Fibroblast of lung (primary cell): ENCODE data around the gene TNS3. TPM values are rescaled to one million over a fixed set of nuclear protein-coding genes. Genes with fewer than 3 reads are reported as not detected.

Source experiments
- DNase-seq, 2 donors: peaks; one replicate each; pipeline versions ENCODE4 v3.0.0 to v3.0.0-alpha.2; 2010; ENCODE audit warnings: low read depth in 2 of 2
- H2AFZ ChIP-seq: 2 replicates; pipeline ENCODE4 v1.5.1; 2012; ENCODE audit warnings: low read length, control low read depth, inconsistent platforms
- H3K27ac ChIP-seq: 2 replicates; pipeline ENCODE4 v1.5.1; 2011; ENCODE audit warnings: low read length, control low read depth; ENCODE audit not compliant: insufficient read depth
- H3K27me3 ChIP-seq: 2 replicates; pipeline ENCODE4 v1.5.1; 2011; ENCODE audit warnings: mild to moderate bottlenecking, low read length; ENCODE audit not compliant: control insufficient read depth, insufficient read depth
- H3K36me3 ChIP-seq: 2 replicates; pipeline ENCODE4 v1.5.1; 2011; ENCODE audit warnings: low read length; ENCODE audit not compliant: control insufficient read depth, insufficient read depth
- H3K4me1 ChIP-seq: 2 replicates; pipeline ENCODE4 v1.5.1; 2011; ENCODE audit warnings: low read length; ENCODE audit not compliant: control insufficient read depth, insufficient read depth; ENCODE audit errors: extremely low read depth
- H3K4me2 ChIP-seq: 2 replicates; pipeline ENCODE4 v1.5.1; 2011; ENCODE audit warnings: low read length, control low read depth; ENCODE audit not compliant: insufficient read depth; ENCODE audit errors: extremely low read depth
- H3K4me3 ChIP-seq, 4 experiments: fragments of 200-600 bp in 1 of 4; sonication (generic) in 1 of 4; replicated peaks in 1 of 4; 2 replicates each; pipeline ENCODE4 v1.5.1; 2011 to 2016; ENCODE audit warnings: low read length in 4 of 4, low read depth in 3 of 4, mild to moderate bottlenecking in 3 of 4, control low read depth in 2 of 4, inconsistent platforms in 1 of 4, mixed read lengths in 1 of 4; ENCODE audit not compliant: insufficient read depth in 1 of 4; ENCODE audit errors: control extremely low read depth in 1 of 4
- H3K79me2 ChIP-seq: 2 replicates; pipeline ENCODE4 v1.5.1; 2012; ENCODE audit warnings: mild to moderate bottlenecking, low read length, inconsistent platforms; ENCODE audit not compliant: control insufficient read depth, insufficient read depth
- H3K9ac ChIP-seq: 2 replicates; pipeline ENCODE4 v1.5.1; 2011; ENCODE audit warnings: mild to moderate bottlenecking, low read length, control low read depth; ENCODE audit not compliant: insufficient read depth
- H3K9me3 ChIP-seq: 2 replicates; pipeline ENCODE4 v1.5.1; 2012; ENCODE audit warnings: low read depth, low read length; ENCODE audit not compliant: control insufficient read depth, insufficient read depth
- H4K20me1 ChIP-seq: 2 replicates; pipeline ENCODE4 v1.5.1; 2011; ENCODE audit warnings: low read length; ENCODE audit not compliant: control insufficient read depth, insufficient read depth; ENCODE audit errors: extremely low read depth
- CTCF ChIP-seq, 2 donors: IDR thresholded peaks in 1 of 2; conservative IDR thresholded peaks in 1 of 2; 1 replicate in 1 of 2; 2 replicates in 1 of 2; pipeline ENCODE4 v1.5.1; 2011 to 2012; ENCODE audit warnings: low read length in 2 of 2, control low read depth in 1 of 2, inconsistent platforms in 1 of 2, low read depth in 1 of 2, mild to moderate bottlenecking in 1 of 2
- EZH2 ChIP-seq: IDR thresholded peaks from 2 replicates; pipeline ENCODE4 v1.5.1; 2012; ENCODE audit warnings: low read length, control low read depth, mild to moderate bottlenecking; ENCODE audit errors: missing control alignments
- polyA plus RNA-seq, 2 donors: library from polyadenylated mRNA; depleted of rRNA in 1 of 2; stranded (reverse) in 1 of 2; unstranded in 1 of 2; fragments of >200 nt; gene quantifications; 2 replicates each; pipeline ENCODE4 v1.2.1, GENCODE V29; 2011 to 2012; ENCODE audit warnings: missing spikeins in 1 of 2
- total RNA-seq: library from RNA; depleted of rRNA; stranded (reverse); fragments of >200 nt; gene quantifications from 2 replicates; pipeline ENCODE4 v1.2.1, GENCODE V29; 2014

The TNS3 gene
- total and polyA plus RNA-seq, 2 donors (not counting 1 experiment from before 2014, with no cell fraction given) = 74.4 to 88.8 TPM

DNA sequence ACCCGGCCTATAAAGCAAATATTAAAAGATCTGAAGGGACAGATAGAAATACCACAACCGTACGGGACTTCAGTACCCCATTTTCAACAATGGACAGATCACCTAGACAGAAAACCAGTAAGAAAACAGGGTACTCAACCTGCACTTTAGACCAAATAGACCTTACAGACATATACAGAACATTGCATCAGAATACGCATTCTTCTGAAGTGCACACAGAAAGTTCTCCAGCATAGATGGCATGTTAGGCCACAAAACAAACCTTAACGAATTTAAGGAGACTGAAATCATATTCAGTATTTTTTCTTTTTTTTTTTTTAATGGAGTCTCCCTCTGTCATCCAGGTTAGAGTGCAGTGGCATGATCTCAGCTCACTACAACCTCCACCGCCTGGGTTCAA lies 151.5 kb downstream of the TNS3 start:
- no peak overlapping the region for H3K4me2 ChIP-seq
- no peak overlapping the region for H3K4me3 ChIP-seq
- H3K9ac ChIP-seq = no peak overlapping the region
- no peak for DNase-seq
- TF ChIP-seq EZH2 (no peak), CTCF (conservative IDR thresholded peaks at IDR 0.05 in 1 of 2, IDR thresholded peaks at IDR 0.05 in 1 of 2; ENCODE audit: low read depth in 1 of 2, low read length in 2 of 2) (no peak)
- no peaks in the 10 kb centered on the region for H3K4me1 ChIP-seq
- no peaks in the 10 kb centered on the region for H3K79me2 ChIP-seq
- H3K9me3 ChIP-seq = no peaks in the 10 kb centered on the region
- no peak overlapping the region for H2AFZ ChIP-seq
- H4K20me1 ChIP-seq = no peaks in the 10 kb centered on the region
- H3K27ac ChIP-seq = no peak overlapping the region
- no peaks in the 10 kb centered on the region for H3K27me3 ChIP-seq
- peaks cover under 1% of the 10 kb centered on the region for H3K36me3 ChIP-seq

GRCh38 chr7:47428768-47429472 lies 153.0 kb downstream of the TNS3 start:
- H3K36me3 ChIP-seq = peaks cover 3% of the 10 kb centered on the region
- TF ChIP-seq CTCF (conservative IDR thresholded peaks at IDR 0.05 in 1 of 2, IDR thresholded peaks at IDR 0.05 in 1 of 2; ENCODE audit: low read depth in 1 of 2, low read length in 2 of 2) = no peak
- no peak for TF ChIP-seq EZH2
- no peak overlapping the region for H3K9ac ChIP-seq
- H3K9me3 ChIP-seq = no peaks in the 10 kb centered on the region
- no peak for DNase-seq
- H3K27me3 ChIP-seq = no peaks in the 10 kb centered on the region
- H2AFZ ChIP-seq = no peak overlapping the region
- H4K20me1 ChIP-seq = no peaks in the 10 kb centered on the region
- no peaks in the 10 kb centered on the region for H3K4me1 ChIP-seq
- H3K79me2 ChIP-seq = no peaks in the 10 kb centered on the region
- no peak overlapping the region for H3K27ac ChIP-seq
- H3K4me2 ChIP-seq = no peak overlapping the region
- H3K4me3 ChIP-seq = no peak overlapping the region

- no peak for DNase-seq
- no peaks in the 10 kb centered on the region for H4K20me1 ChIP-seq
- no peak overlapping the region for H3K4me3 ChIP-seq
- H3K79me2 ChIP-seq = no peaks in the 10 kb centered on the region
- H3K36me3 ChIP-seq = peaks cover 7% of the 10 kb centered on the region
- no peak overlapping the region for H3K9ac ChIP-seq
- no peak overlapping the region for H3K27ac ChIP-seq
- H3K27me3 ChIP-seq = no peaks in the 10 kb centered on the region
- H2AFZ ChIP-seq = no peak overlapping the region
- no peak for TF ChIP-seq EZH2
- no peak for TF ChIP-seq CTCF (conservative IDR thresholded peaks at IDR 0.05 in 1 of 2, IDR thresholded peaks at IDR 0.05 in 1 of 2; ENCODE audit: low read depth in 1 of 2, low read length in 2 of 2)
- H3K4me2 ChIP-seq = no peak overlapping the region
- H3K4me1 ChIP-seq = peaks cover 2% of the 10 kb centered on the region
- H3K9me3 ChIP-seq = no peaks in the 10 kb centered on the region
Measured at GRCh38 chr7:47428052-47428767, 153.7 kb downstream of the TNS3 start.
